ENCODE data around the gene CNGA2. TPM values are rescaled to one million over a fixed set of nuclear protein-coding genes. Genes with fewer than 3 reads are reported as not detected.

Gene CNGA2
- total and polyA plus RNA-seq, 4 donors: not detected

DNA sequence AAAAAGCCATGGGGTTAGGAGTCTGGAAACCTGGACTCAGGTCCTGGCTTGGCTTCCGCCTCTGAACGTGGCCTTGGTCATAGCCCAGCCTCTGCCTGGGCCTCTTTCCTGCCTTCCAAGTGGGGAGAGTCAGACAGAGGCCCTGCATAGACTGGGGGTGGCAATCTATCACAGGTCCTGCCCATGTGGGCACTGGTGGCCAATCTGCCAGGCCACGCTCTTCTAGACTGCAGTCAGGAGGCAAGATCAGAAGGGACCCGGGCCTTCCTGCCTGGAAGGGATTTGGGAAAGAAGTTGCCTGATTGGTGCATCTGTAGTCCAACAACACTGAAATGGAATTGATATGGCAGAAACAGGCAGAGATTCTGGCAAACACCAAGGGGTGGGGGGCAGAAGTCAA, 46.1 kb downstream of the CNGA2 start:
- no peak overlapping the region for H3K27ac ChIP-seq (ENCODE audit: low read depth, low read length)
- H3K36me3 ChIP-seq (ENCODE audit: control insufficient read depth, insufficient read depth, low read length): no peaks in the 10 kb centered on the region
- no peaks in the 10 kb centered on the region for H3K27me3 ChIP-seq (ENCODE audit: control insufficient read depth, insufficient read depth, low read length)
- no peak for DNase-seq (ENCODE audit: low read depth in 4 of 6, low spot score in 6 of 6)
- no peaks in the 10 kb centered on the region for H3K9me3 ChIP-seq (ENCODE audit: control insufficient read depth, insufficient read depth, low read length)
- no peak overlapping the region for H3K4me3 ChIP-seq (ENCODE audit: low read depth, low read length)
- peaks cover 6% of the 10 kb centered on the region for H3K4me1 ChIP-seq (ENCODE audit: control insufficient read depth, insufficient read depth, low read length)
- 73% methylated on average over 4 of the region's 4 CpGs for WGBS (ENCODE audit: insufficient coverage)

DNA sequence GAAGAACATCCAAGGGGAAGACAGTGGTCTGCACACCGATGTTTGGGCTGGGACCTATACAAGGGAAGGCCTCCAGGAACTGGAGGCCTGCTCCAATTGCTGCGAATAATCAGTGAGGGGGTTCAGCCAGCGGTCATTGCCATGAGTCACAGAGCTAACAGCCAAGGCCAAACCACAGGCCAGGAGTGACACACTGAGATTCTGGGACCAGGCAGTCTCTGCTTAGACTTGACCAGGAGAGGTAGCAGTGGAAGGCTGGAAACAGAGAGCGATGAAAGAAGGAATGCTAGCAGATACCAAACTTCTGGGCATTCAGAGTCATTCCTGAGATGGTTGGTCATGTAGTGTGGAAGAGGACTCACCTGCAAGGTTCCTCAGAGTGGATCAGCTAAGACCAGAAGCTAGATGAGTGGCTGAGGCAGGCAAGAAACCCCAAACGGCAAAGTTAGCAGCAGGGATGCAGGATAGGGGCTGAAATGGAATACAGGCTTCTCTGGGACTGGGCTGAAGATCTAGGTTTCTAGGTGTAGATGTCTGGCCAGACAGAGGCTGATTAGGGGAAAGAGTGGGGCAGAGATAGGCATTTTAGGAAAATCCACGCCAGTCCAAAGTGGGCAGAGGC, 54.7 kb downstream of the CNGA2 start:
- no peaks in the 10 kb centered on the region for H3K36me3 ChIP-seq (ENCODE audit: control insufficient read depth, insufficient read depth, low read length)
- no peaks in the 10 kb centered on the region for H3K27me3 ChIP-seq (ENCODE audit: control insufficient read depth, insufficient read depth, low read length)
- DNase-seq (ENCODE audit: low read depth in 4 of 6, low spot score in 6 of 6): no peak
- H3K4me3 ChIP-seq (ENCODE audit: low read depth, low read length): no peak overlapping the region
- H3K9me3 ChIP-seq (ENCODE audit: control insufficient read depth, insufficient read depth, low read length): no peaks in the 10 kb centered on the region
- H3K27ac ChIP-seq (ENCODE audit: low read depth, low read length): no peak overlapping the region
- WGBS (ENCODE audit: insufficient coverage): 61% methylated on average over 6 of the region's 6 CpGs
- no peaks in the 10 kb centered on the region for H3K4me1 ChIP-seq (ENCODE audit: control insufficient read depth, insufficient read depth, low read length)

DNA sequence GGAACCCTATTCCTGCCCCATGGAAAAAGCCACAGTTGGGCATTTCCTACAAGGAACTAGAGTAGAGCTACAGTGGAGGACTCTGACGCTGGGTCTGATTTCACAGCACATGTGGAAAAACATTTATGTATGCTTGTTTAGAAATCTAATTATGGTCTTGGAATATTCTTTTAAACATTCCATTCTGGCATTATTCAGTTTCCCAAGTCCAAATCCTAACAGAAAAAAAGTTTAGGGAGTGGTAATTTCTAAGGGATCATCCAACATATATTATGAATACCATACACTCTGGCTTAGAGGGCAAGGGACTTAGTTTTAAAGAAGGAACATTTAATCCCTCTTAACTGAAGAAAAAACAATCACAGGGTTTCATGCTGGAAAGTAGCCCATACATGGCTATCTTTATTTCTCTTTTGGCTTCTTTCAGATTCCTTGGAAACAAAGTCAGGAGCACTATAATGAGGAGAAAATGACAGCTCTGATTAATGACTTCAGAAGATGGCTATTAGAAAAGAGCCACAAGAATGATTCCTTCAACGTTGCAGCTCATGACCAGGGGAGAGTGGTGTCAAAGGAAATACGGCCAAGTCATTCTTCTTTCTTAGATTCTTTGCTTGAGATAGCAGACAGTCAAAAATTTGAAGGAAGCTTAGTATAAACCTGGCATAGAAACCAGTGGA, 56.1 kb downstream of the CNGA2 start:
- Histone ChIP-seq H3K4me1 (ENCODE audit: control insufficient read depth, insufficient read depth, low read length) (no peaks in the 10 kb centered on the region), H3K9me3 (ENCODE audit: control insufficient read depth, insufficient read depth, low read length) (no peaks in the 10 kb centered on the region), H3K27ac (ENCODE audit: low read depth, low read length) (no peak overlapping the region), H3K27me3 (ENCODE audit: control insufficient read depth, insufficient read depth, low read length) (no peaks in the 10 kb centered on the region), H3K4me3 (ENCODE audit: low read depth, low read length) (no peak overlapping the region), H3K36me3 (ENCODE audit: control insufficient read depth, insufficient read depth, low read length) (no peaks in the 10 kb centered on the region)
- 50% methylated on average over 2 of the region's 3 CpGs for WGBS (ENCODE audit: insufficient coverage)
- DNase-seq (ENCODE audit: low read depth in 4 of 6, low spot score in 6 of 6): no peak

DNA sequence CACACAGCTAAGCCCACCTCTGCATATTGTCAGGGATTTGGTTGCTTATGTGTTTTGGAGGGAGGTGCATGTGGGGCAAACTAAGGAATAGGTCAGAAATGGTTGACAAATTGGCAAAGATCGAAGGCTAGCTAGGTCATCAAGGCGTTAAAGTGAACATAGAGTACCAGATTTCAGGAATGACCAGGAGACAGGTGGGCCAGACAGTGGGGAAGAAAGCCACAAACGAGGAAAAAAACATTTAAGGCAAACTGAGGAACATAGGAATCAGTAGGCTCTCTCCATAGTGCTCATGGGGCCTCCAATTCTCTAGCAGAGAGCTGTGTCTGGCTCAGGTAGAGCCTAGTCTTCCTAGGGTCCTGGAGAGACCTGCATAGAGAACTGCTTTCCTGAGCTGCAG, 57.4 kb downstream of the CNGA2 start:
- Histone ChIP-seq H3K4me3 (ENCODE audit: low read depth, low read length) (no peak overlapping the region), H3K27me3 (ENCODE audit: control insufficient read depth, insufficient read depth, low read length) (no peaks in the 10 kb centered on the region), H3K4me1 (ENCODE audit: control insufficient read depth, insufficient read depth, low read length) (no peaks in the 10 kb centered on the region), H3K36me3 (ENCODE audit: control insufficient read depth, insufficient read depth, low read length) (no peaks in the 10 kb centered on the region), H3K27ac (ENCODE audit: low read depth, low read length) (no peak overlapping the region), H3K9me3 (ENCODE audit: control insufficient read depth, insufficient read depth, low read length) (no peaks in the 10 kb centered on the region)
- no peak for DNase-seq (ENCODE audit: low read depth in 4 of 6, low spot score in 6 of 6)
- WGBS (ENCODE audit: insufficient coverage): 60% methylated on average over 3 of the region's 3 CpGs

DNA sequence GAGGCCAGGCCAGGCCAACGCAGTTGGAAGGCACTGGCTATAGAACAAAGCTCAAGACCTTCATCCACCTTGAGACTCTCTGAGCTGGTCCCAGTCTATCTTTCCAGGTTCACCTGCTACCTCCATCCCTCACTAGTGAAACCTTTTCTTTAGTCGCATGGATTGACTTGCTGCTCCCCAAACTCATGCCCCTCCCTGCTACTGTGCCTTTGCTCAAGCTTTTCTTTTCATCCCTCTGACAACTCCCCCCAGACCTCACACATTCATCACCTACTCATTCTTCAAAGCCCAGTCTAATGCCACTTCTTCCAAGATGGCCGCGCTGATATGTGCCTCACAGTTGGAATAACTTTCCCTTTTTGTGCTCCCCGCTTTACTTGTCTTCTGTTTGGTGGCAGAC, 58.0 kb downstream of the CNGA2 start:
- no peaks in the 10 kb centered on the region for H3K9me3 ChIP-seq (ENCODE audit: control insufficient read depth, insufficient read depth, low read length)
- no peak overlapping the region for H3K4me3 ChIP-seq (ENCODE audit: low read depth, low read length)
- no peaks in the 10 kb centered on the region for H3K27me3 ChIP-seq (ENCODE audit: control insufficient read depth, insufficient read depth, low read length)
- no peaks in the 10 kb centered on the region for H3K4me1 ChIP-seq (ENCODE audit: control insufficient read depth, insufficient read depth, low read length)
- no peak for DNase-seq (ENCODE audit: low read depth in 4 of 6, low spot score in 6 of 6)
- no peak overlapping the region for H3K27ac ChIP-seq (ENCODE audit: low read depth, low read length)
- H3K36me3 ChIP-seq (ENCODE audit: control insufficient read depth, insufficient read depth, low read length): no peaks in the 10 kb centered on the region
- WGBS (ENCODE audit: insufficient coverage): 66% methylated on average over 5 of the region's 5 CpGs

DNA sequence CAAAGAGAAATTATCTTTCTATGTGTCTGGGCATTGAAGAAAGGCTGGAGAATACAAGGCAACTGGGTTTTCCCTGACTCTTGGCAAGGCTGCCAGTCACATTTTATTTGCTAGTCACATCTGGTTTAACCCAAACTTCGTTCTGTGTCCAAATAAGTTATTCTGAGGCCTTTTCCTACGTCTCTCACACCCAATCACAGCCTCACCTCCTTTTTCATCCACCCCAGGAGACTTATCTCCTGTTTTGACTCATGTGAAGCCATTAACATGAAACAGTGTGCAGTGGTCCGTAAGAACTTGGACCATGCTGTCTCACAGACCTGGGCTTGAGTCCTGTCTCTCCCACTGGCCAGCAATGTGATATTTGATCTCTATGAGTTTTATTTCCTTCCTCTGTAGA, 59.3 kb downstream of the CNGA2 start:
- WGBS (ENCODE audit: insufficient coverage): 54% methylated on average over 3 of the region's 3 CpGs
- Histone ChIP-seq H3K27me3 (ENCODE audit: control insufficient read depth, insufficient read depth, low read length) (no peaks in the 10 kb centered on the region), H3K4me3 (ENCODE audit: low read depth, low read length) (no peak overlapping the region), H3K36me3 (ENCODE audit: control insufficient read depth, insufficient read depth, low read length) (no peaks in the 10 kb centered on the region), H3K9me3 (ENCODE audit: control insufficient read depth, insufficient read depth, low read length) (no peaks in the 10 kb centered on the region), H3K27ac (ENCODE audit: low read depth, low read length) (no peak overlapping the region), H3K4me1 (ENCODE audit: control insufficient read depth, insufficient read depth, low read length) (no peaks in the 10 kb centered on the region)
- DNase-seq (ENCODE audit: low read depth in 4 of 6, low spot score in 6 of 6): no peak

Other genes starting within 250 kb of the CNGA2 start
- gene PASD1, start 171.1 kb upstream of the CNGA2 start, total RNA-seq: under 1 TPM in 1 of 2 donors, not detected in 1; 0.10 TPM
- under 1 TPM in 1 of 2 donors, not detected in 1; 0.08 TPM for gene PASD1, start 171.1 kb upstream of the CNGA2 start, polyA plus RNA-seq (ENCODE audit: insufficient read length in 2 of 2)
- 1 to 10 TPM; 4.4 to 7.7 TPM for gene PRRG3, start 39.3 kb upstream of the CNGA2 start, total RNA-seq
- gene PRRG3, start 39.3 kb upstream of the CNGA2 start, polyA plus RNA-seq (ENCODE audit: insufficient read length in 2 of 2): 10 to 100 TPM; 10.3 to 16.0 TPM
- gene FATE1, start 18.7 kb upstream of the CNGA2 start, total RNA-seq: under 1 TPM in 1 of 2 donors, not detected in 1; 0.39 TPM
- gene FATE1, start 18.7 kb upstream of the CNGA2 start, polyA plus RNA-seq (ENCODE audit: insufficient read length in 2 of 2): under 1 TPM in 1 of 2 donors, not detected in 1; 0.15 TPM
- gene MAGEA4, start 178.1 kb downstream of the CNGA2 start, total RNA-seq: not detected
- not detected for gene MAGEA4, start 178.1 kb downstream of the CNGA2 start, polyA plus RNA-seq (ENCODE audit: insufficient read length in 2 of 2)
- gene GABRE, start 239.9 kb downstream of the CNGA2 start, total RNA-seq: 10 to 100 TPM; 17.2 to 23.4 TPM
- gene GABRE, start 239.9 kb downstream of the CNGA2 start, polyA plus RNA-seq (ENCODE audit: insufficient read length in 2 of 2): 10 to 100 TPM in 1 of 2 donors, 1 to 10 TPM in 1; 10.0 to 12.6 TPM

All from spinal cord (tissue), 10 donors.